B cell (primary cell): ENCODE results near the gene VGLL1. TPM values are rescaled to one million over a fixed set of nuclear protein-coding genes. Genes with fewer than 3 reads are reported as not detected.

ENCODE experiments used
- ATAC-seq: fragments of 200-7000 bp; cut with Tn5 transposase; one replicate; pipeline ENCODE4 v1.10.0; 2021; ENCODE audit warnings: low read depth, mild to moderate bottlenecking, moderate number of reproducible peaks, moderate library complexity
- CTCF ChIA-PET: fragments of 350-600 bp; sonication (Branson Sonifier 250); formaldehyde crosslinking; loops from one replicate; lab custom pipeline; 2021; ENCODE audit warnings: antibody characterized with exemption, inconsistent platforms; lab: Charles Lee
- POLR2A ChIA-PET: fragments of 350-600 bp; sonication (Branson Sonifier 250); formaldehyde crosslinking; loops from one replicate; lab custom pipeline; 2021; ENCODE audit warnings: antibody characterized with exemption; lab: Charles Lee
- DNase-seq: peaks from one replicate; pipeline ENCODE4 v3.0.0; 2013
- H2AFZ ChIP-seq: 2 replicates; pipeline ENCODE4 v1.6.1; 2012; ENCODE audit warnings: mild to moderate bottlenecking, low read depth, low read length; ENCODE audit not compliant: insufficient read depth, poor library complexity, severe bottlenecking
- H3K27ac ChIP-seq, 2 donors: 1 replicate in 1 of 2; 2 replicates in 1 of 2; pipeline ENCODE4 v1.5.1; 2012 to 2013; ENCODE audit warnings: low read length in 2 of 2, mild to moderate bottlenecking in 2 of 2, moderate library complexity in 1 of 2
- H3K27me3 ChIP-seq, 4 experiments: fragments of 200-600 bp in 1 of 4; sonication (generic) in 1 of 4; replicated peaks in 1 of 4; 1 replicate in 2 of 4; 2 replicates in 2 of 4; pipeline versions ENCODE4 v1.6.1 to v1.7.0; 2013 to 2016; ENCODE audit warnings: low read length in 3 of 4, mild to moderate bottlenecking in 2 of 4, mixed read lengths in 1 of 4, moderate library complexity in 1 of 4; ENCODE audit not compliant: insufficient read depth in 4 of 4, control insufficient read depth in 3 of 4; ENCODE audit errors: control extremely low read depth in 1 of 4
- H3K36me3 ChIP-seq, 2 experiments: replicated peaks in 1 of 2; 1 replicate in 1 of 2; 2 replicates in 1 of 2; pipeline versions ENCODE4 v1.6.1 to v1.7.1; 2013; ENCODE audit warnings: low read length in 1 of 2; ENCODE audit not compliant: insufficient read depth in 2 of 2, control insufficient read depth in 1 of 2; ENCODE audit errors: control extremely low read depth in 1 of 2, extremely low read depth in 1 of 2
- H3K4me1 ChIP-seq, 2 donors: fragments of 200-600 bp in 1 of 2; sonication (generic) in 1 of 2; 1 replicate in 1 of 2; 2 replicates in 1 of 2; pipeline versions ENCODE4 v1.5.1 to v1.6.1; 2013 to 2017; ENCODE audit warnings: low read length in 2 of 2; ENCODE audit not compliant: control insufficient read depth in 2 of 2, insufficient read depth in 2 of 2
- H3K4me2 ChIP-seq: replicated peaks from 2 replicates; pipeline ENCODE3; 2012; ENCODE audit warnings: mild to moderate bottlenecking, low read depth, low read length; ENCODE audit not compliant: poor library complexity, severe bottlenecking
- H3K4me3 ChIP-seq, 5 experiments: fragments of 200-600 bp in 1 of 5; sonication (generic) in 1 of 5; 1 replicate in 3 of 5; 2 replicates in 2 of 5; pipeline versions ENCODE4 v1.5.1 to v1.7.0; 2011 to 2016; ENCODE audit warnings: low read length in 4 of 5, mild to moderate bottlenecking in 4 of 5, low read depth in 2 of 5, control low read depth in 1 of 5, moderate library complexity in 1 of 5; ENCODE audit not compliant: insufficient read depth in 1 of 5; ENCODE audit errors: control extremely low read depth in 1 of 5, extremely low read depth in 1 of 5
- H3K79me2 ChIP-seq: fragments of 200-600 bp; sonication (generic); one replicate; pipeline ENCODE4 v1.6.0; 2016; ENCODE audit warnings: low read length; ENCODE audit not compliant: control insufficient read depth, insufficient read depth
- H3K9ac ChIP-seq: fragments of 200-600 bp; sonication (generic); 2 replicates; pipeline ENCODE4 v1.6.1; 2017; ENCODE audit warnings: mild to moderate bottlenecking, low read length, moderate library complexity
- H3K9me3 ChIP-seq, 3 donors: one replicate each; pipeline versions ENCODE4 v1.6.1 to v1.7.1; 2013; ENCODE audit warnings: low read length in 2 of 3; ENCODE audit not compliant: control insufficient read depth in 2 of 3, insufficient read depth in 1 of 3; ENCODE audit errors: control extremely low read depth in 1 of 3
- H4K20me1 ChIP-seq: 2 replicates; pipeline ENCODE4 v1.6.0; 2012; ENCODE audit warnings: mild to moderate bottlenecking, low read length; ENCODE audit not compliant: insufficient read depth, control insufficient read depth, poor library complexity, severe bottlenecking
- H3K27ac Mint-ChIP-seq: one replicate; pipeline ENCODE4 v1.8.0; 2021; ENCODE audit warnings: mixed read lengths
- H3K27me3 Mint-ChIP-seq: one replicate; pipeline ENCODE4 v1.8.0; 2021; ENCODE audit warnings: mixed read lengths
- H3K4me1 Mint-ChIP-seq: one replicate; pipeline ENCODE4 v1.8.0; 2021; ENCODE audit warnings: mixed read lengths
- H3K4me3 Mint-ChIP-seq: one replicate; pipeline ENCODE4 v1.8.0; 2021; ENCODE audit warnings: mixed read lengths
- H3K9me3 Mint-ChIP-seq: one replicate; pipeline ENCODE4 v1.8.0; 2022; ENCODE audit warnings: mixed read lengths; ENCODE audit not compliant: insufficient read depth
- CTCF ChIP-seq: fragments of 200-600 bp; IDR thresholded peaks from one replicate; pipeline ENCODE4 v1.8.0; 2022; ENCODE audit warnings: antibody characterized with exemption, mild to moderate bottlenecking
- EZH2 ChIP-seq: IDR thresholded peaks from 2 replicates; pipeline ENCODE4 v1.6.1; 2012; ENCODE audit warnings: borderline replicate concordance, low read depth, mild to moderate bottlenecking, moderate library complexity, low read length; ENCODE audit not compliant: insufficient read depth, poor library complexity, severe bottlenecking
- WGBS: methylation state at CpG from one replicate; pipeline ENCODE4 v1.1.5; 2013; ENCODE audit warnings: missing lambda C conversion rate; ENCODE audit not compliant: insufficient coverage; 5-methylcytosine and 5-hydroxymethylcytosine counted together
- intact Hi-C: fragments of 100-400 bp; cut with micrococcal nuclease; formaldehyde crosslinking; loops from one replicate; pipeline ENCODE4 v1.10.0; 2022
- polyA plus RNA-seq: library from polyadenylated mRNA; depleted of rRNA; stranded (reverse); fragments of >200 nt; gene quantifications from 2 replicates; pipeline ENCODE4 v1.2.3, GENCODE V29; 2012
- total RNA-seq, 2 donors: library from RNA; stranded (reverse); fragments of 120-200 nt in 1 of 2; gene quantifications; 1 replicate in 1 of 2; 2 replicates in 1 of 2; pipeline versions ENCODE4 v1.2.3 to v1.2.4, GENCODE V29; 2013 to 2022

Gene VGLL1
- total and polyA plus RNA-seq, 2 donors (not counting 1 experiment from before 2014, with no cell fraction given), result not detected

GRCh38 chrX:136493011-136493410, 39.0 kb upstream of the VGLL1 start:
- no peak for TF ChIP-seq EZH2
- no peak for TF ChIP-seq CTCF
- ChIA-PET POLR2A (no interaction called here), CTCF (interaction anchor here (0.7 kb wide), 1 partner anchor 12 kb away, joined by 3 read pairs; no protein-coding TSS in a partner anchor)
- H3K4me2 ChIP-seq, result no peak overlapping the region
- no peak overlapping the region for H3K9ac ChIP-seq
- peaks cover 0 to 3% of the 10 kb centered on the region in 2 donors for H3K4me1 ChIP-seq
- intact Hi-C loops, result loop anchor here (10.0 kb wide), 2 partner anchors 272 to 348 kb away; partner anchors contain the start of gene FHL1
- H3K36me3 ChIP-seq, result no peaks in the 10 kb centered on the region
- no peak overlapping the region for H3K27ac ChIP-seq
- Mint-ChIP-seq H3K4me3 (no peak overlapping the region), H3K4me1 (peaks cover 13% of the 10 kb centered on the region), H3K27ac (no peak overlapping the region), H3K27me3 (peaks cover 19% of the 10 kb centered on the region), H3K9me3 (no peaks in the 10 kb centered on the region)
- H3K9me3 ChIP-seq, result no peaks in the 10 kb centered on the region
- H3K79me2 ChIP-seq, result no peaks in the 10 kb centered on the region
- DNase-seq (no peak), ATAC-seq (no peak)
- no peaks in the 10 kb centered on the region for H4K20me1 ChIP-seq
- no peak overlapping the region for H3K4me3 ChIP-seq
- H2AFZ ChIP-seq, result no peak overlapping the region
- peaks cover 0 to 7% (median 3%) of the 10 kb centered on the region in 4 experiments for H3K27me3 ChIP-seq
- no CpG with 5 or more reads among the region's 1 CpG for WGBS

GRCh38 chrX:136495043-136495442, 37.0 kb upstream of the VGLL1 start:
- Histone ChIP-seq H3K27me3 (peaks cover 0 to 5% (median 2%) of the 10 kb centered on the region in 4 experiments), H3K27ac (no peak overlapping the region), H3K36me3 (no peaks in the 10 kb centered on the region), H3K79me2 (no peaks in the 10 kb centered on the region), H3K4me2 (no peak overlapping the region), H4K20me1 (no peaks in the 10 kb centered on the region), H3K4me3 (no peak overlapping the region), H2AFZ (no peak overlapping the region), H3K9ac (no peak overlapping the region), H3K9me3 (no peaks in the 10 kb centered on the region), H3K4me1 (peaks cover 6 to 7% of the 10 kb centered on the region in 2 donors)
- Mint-ChIP-seq H3K4me3 (no peak overlapping the region), H3K27ac (peak overlapping the region; percentile 37), H3K4me1 (peaks cover 23% of the 10 kb centered on the region), H3K27me3 (peaks cover 6% of the 10 kb centered on the region), H3K9me3 (no peaks in the 10 kb centered on the region)
- ChIA-PET CTCF (no interaction called here), POLR2A (no interaction called here)
- intact Hi-C loops, result loop anchor here (5.0 to 10.0 kb wide), 3 partner anchors 243 to 350 kb away; partner anchors contain the start of genes FHL1 and MAP7D3
- DNase-seq (no peak), ATAC-seq (no peak)
- 20% methylated on average over 1 of the region's 4 CpGs for WGBS
- TF ChIP-seq CTCF, result no peak
